Transverse colon (tissue), 3 donors: Measurements from ENCODE around the gene IRX4.

Experiments
- CTCF ChIP-seq, 5 experiments: fragments of 200-600 bp in 3 of 5; fragments of 450-650 bp in 2 of 5; sonication (generic) in 3 of 5; IDR thresholded peaks; 1 replicate in 2 of 5; 2 replicates in 3 of 5; pipeline ENCODE4 v1.5.1; 2016 to 2017; ENCODE audit warnings: antibody characterized with exemption in 5 of 5, inconsistent platforms in 3 of 5, mild to moderate bottlenecking in 2 of 5, moderate library complexity in 1 of 5
- POLR2A ChIP-seq: fragments of 450-650 bp; IDR thresholded peaks from one replicate; pipeline ENCODE4 v1.6.1; 2016; ENCODE audit warnings: antibody characterized with exemption, mild to moderate bottlenecking, moderate library complexity

- TF ChIP-seq CTCF (IDR thresholded peaks at IDR 0.05) (no peak), POLR2A (no peak)
Measured at GRCh38 chr5:1851290-1851934, 31.3 kb downstream of the IRX4 start.
